ENCODE results near the gene ITGB6.
"Not testable (repeated sequence)": the region's sequence is repeated elsewhere in the genome, so short reads cannot be mapped to it uniquely, and the experiment has no call there.

The ITGB6 gene

DNA sequence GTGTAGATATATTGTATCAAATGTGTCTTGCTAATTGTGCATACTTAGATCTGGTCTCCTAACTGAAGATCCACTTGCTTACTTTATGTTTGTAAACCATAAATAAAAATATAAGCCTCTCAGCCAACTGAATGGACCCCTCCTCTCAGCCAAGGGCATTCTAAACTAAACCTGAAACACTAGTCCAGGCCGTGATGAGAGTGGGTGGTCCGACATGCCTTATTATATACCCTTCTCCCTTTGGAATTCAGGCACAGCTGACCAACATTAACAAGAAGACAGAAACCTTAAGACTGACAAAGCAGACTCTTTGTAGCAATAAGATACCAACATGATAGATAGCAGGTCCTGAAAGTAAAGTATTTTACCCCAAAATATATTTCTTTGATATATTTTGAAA lies 73.3 kb downstream of the ITGB6 start:
- TF ChIP-seq MAX (IDR thresholded peaks at IDR 0.05; ENCODE audit: low read depth, low read length) (no peak), POLR2A (IDR thresholded peaks at IDR 0.05; ENCODE audit: extremely low read depth, insufficient read length) (no peak), MYC (IDR thresholded peaks at IDR 0.05; ENCODE audit: low read depth, low read length) (no peak), CTCF (IDR thresholded peaks at IDR 0.05; ENCODE audit: low read depth, low read length) (no peak)
- DNase-seq (ENCODE audit: low read depth): no peak
- no peak overlapping the region for H3K4me3 ChIP-seq (ENCODE audit: low read depth, low read length)

GRCh38 chr2:160126315-160126714 lies 73.8 kb downstream of the ITGB6 start:
- TF ChIP-seq MYC (IDR thresholded peaks at IDR 0.05; ENCODE audit: low read depth, low read length) (no peak), MAX (IDR thresholded peaks at IDR 0.05; ENCODE audit: low read depth, low read length) (no peak), POLR2A (IDR thresholded peaks at IDR 0.05; ENCODE audit: extremely low read depth, insufficient read length) (no peak), CTCF (IDR thresholded peaks at IDR 0.05; ENCODE audit: low read depth, low read length) (no peak)
- no peak for DNase-seq (ENCODE audit: low read depth)
- no peak overlapping the region for H3K4me3 ChIP-seq (ENCODE audit: low read depth, low read length)

DNA sequence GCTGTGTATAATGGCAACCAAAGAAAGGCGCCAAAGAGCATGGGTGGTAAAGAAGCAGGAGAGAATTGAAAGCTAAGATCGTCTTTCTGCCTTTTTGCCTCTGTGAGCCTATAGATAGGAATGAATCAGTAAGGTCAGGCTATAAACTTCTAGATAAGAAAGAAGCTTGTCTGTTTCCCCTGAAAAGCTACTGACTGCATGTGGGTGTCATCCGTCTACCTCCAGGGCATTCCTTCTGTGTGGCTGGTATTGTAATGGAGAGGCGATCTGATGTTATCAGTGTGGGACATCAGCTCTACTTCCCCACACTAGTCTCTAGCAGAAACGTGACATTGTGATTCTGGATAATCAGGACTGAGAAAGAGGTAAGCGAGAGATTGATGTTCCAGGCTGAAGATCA lies 74.2 kb downstream of the ITGB6 start:
- TF ChIP-seq MYC (IDR thresholded peaks at IDR 0.05; ENCODE audit: low read depth, low read length) (no peak), MAX (IDR thresholded peaks at IDR 0.05; ENCODE audit: low read depth, low read length) (no peak), CTCF (IDR thresholded peaks at IDR 0.05; ENCODE audit: low read depth, low read length) (no peak), POLR2A (IDR thresholded peaks at IDR 0.05; ENCODE audit: extremely low read depth, insufficient read length) (no peak)
- no peak for DNase-seq (ENCODE audit: low read depth)
- H3K4me3 ChIP-seq (ENCODE audit: low read depth, low read length): no peak overlapping the region

DNA sequence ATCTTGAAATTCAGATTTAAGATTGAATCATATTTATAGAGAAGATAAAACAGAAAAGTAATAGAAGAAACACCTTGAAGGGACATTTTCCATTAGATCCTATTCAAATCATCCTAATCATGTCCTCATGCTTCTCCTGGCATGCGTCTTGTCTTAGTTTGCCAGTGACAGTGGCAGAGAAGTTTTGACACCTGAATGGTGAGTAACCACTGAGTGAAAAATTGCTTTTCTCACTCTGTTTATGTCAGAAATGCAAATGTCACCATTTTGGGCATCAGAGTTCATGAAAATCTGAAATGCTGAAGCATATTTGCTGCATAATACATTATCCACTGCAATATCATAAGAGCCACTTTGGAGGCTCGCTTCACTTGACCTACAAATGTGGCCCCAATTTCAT lies 74.7 kb downstream of the ITGB6 start:
- TF ChIP-seq CTCF (IDR thresholded peaks at IDR 0.05; ENCODE audit: low read depth, low read length) (no peak), MAX (IDR thresholded peaks at IDR 0.05; ENCODE audit: low read depth, low read length) (no peak), POLR2A (IDR thresholded peaks at IDR 0.05; ENCODE audit: extremely low read depth, insufficient read length) (no peak), MYC (IDR thresholded peaks at IDR 0.05; ENCODE audit: low read depth, low read length) (no peak)
- no peak for DNase-seq (ENCODE audit: low read depth)
- no peak overlapping the region for H3K4me3 ChIP-seq (ENCODE audit: low read depth, low read length)

DNA sequence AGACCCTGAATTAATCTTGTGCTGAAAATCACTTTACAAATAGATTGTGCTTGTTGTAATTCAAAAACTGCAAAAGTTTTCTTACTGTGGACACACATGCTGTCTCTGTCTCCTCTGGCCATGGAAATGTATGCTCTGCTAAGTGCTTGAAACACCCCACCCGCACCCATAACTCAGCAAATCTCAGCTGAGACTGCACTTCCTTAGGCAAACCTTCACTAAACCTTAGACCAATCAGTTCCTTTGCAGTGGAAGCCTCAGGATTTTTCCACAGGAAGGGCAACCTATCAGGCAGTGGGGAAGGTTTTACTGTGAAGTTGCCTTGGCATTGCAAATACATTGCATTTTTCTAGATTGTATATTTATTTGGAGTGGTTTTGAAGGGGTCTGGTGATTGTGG lies 75.5 kb downstream of the ITGB6 start:
- DNase-seq (ENCODE audit: low read depth): no peak
- H3K4me3 ChIP-seq (ENCODE audit: low read depth, low read length): no peak overlapping the region
- TF ChIP-seq MYC (IDR thresholded peaks at IDR 0.05; ENCODE audit: low read depth, low read length) (no peak), CTCF (IDR thresholded peaks at IDR 0.05; ENCODE audit: low read depth, low read length) (no peak)

- DNase-seq (ENCODE audit: low read depth); H3K4me3 ChIP-seq (ENCODE audit: low read depth, low read length): not testable (repeated sequence)
These were observed 85.4 kb downstream of the ITGB6 start for GRCh38 chr2:160114721-160115120.

Measured in NB4 (cell line).